WTC11 (cell line): Measurements from ENCODE around the gene PILRB. TPM values are rescaled to one million over a fixed set of nuclear protein-coding genes. Genes with fewer than 3 reads are reported as not detected.

Experiments
- ATAC-seq: fragments of 200-7000 bp; cut with Tn5 transposase; 2 replicates; pipeline ENCODE4 v1.10.0; 2021; ENCODE audit warnings: mild to moderate bottlenecking, moderate library complexity
- CTCF ChIA-PET: fragments of 300-600 bp; sonication (Branson Sonifier 250); formaldehyde crosslinking; loops from one replicate; lab custom pipeline; 2021; ENCODE audit warnings: antibody characterized with exemption; lab: Charles Lee
- POLR2A ChIA-PET: fragments of 350-600 bp; sonication (Branson Sonifier 250); formaldehyde crosslinking; loops from one replicate; lab custom pipeline; 2021; ENCODE audit warnings: antibody characterized with exemption; lab: Charles Lee
- DNase-seq: peaks from one replicate; pipeline ENCODE4 v3.0.0; 2021; ENCODE audit warnings: low spot score
- H3K27ac Mint-ChIP-seq: 2 replicates; pipeline ENCODE4 v1.8.0; 2021; ENCODE audit warnings: mixed read lengths
- H3K27me3 Mint-ChIP-seq: 2 replicates; pipeline ENCODE4 v1.8.0; 2021; ENCODE audit warnings: low read depth, mild to moderate bottlenecking, moderate library complexity, mixed read lengths
- H3K36me3 Mint-ChIP-seq: 2 replicates; pipeline ENCODE4 v1.8.0; 2021; ENCODE audit warnings: mixed read lengths
- H3K4me1 Mint-ChIP-seq: 2 replicates; pipeline ENCODE4 v1.8.0; 2022; ENCODE audit warnings: mixed read lengths
- H3K4me3 Mint-ChIP-seq: 2 replicates; pipeline ENCODE4 v1.8.0; 2021; ENCODE audit warnings: mild to moderate bottlenecking, moderate library complexity, mixed read lengths
- H3K9me3 Mint-ChIP-seq: 2 replicates; pipeline ENCODE4 v1.8.0; 2021; ENCODE audit warnings: mixed read lengths
- ATF2 ChIP-seq: sonication (generic); formaldehyde crosslinking; IDR thresholded peaks from 2 replicates; pipeline ENCODE4 v1.8.1; 2022; ENCODE audit warnings: low read depth, missing genetic modification reagents, borderline replicate concordance
- CREB1 ChIP-seq: sonication (generic); formaldehyde crosslinking; IDR thresholded peaks from 2 replicates; pipeline ENCODE4 v1.8.0; 2023; ENCODE audit warnings: mild to moderate bottlenecking, missing genetic modification reagents
- ESRRA ChIP-seq: sonication (generic); formaldehyde crosslinking; IDR thresholded peaks from 2 replicates; pipeline ENCODE4 v1.8.1; 2022; ENCODE audit warnings: mild to moderate bottlenecking, missing genetic modification reagents, borderline replicate concordance
- GABPB1 ChIP-seq: sonication (generic); formaldehyde crosslinking; IDR thresholded peaks from 2 replicates; pipeline ENCODE4 v1.8.1; 2023; ENCODE audit warnings: mild to moderate bottlenecking, missing genetic modification reagents
- GTF2I ChIP-seq: fragments of 250-450 bp; sonication (Bioruptor Pico); conservative IDR thresholded peaks from 2 replicates; pipeline ENCODE4 v1.4.0; 2021; ENCODE audit warnings: mild to moderate bottlenecking
- NR3C1 ChIP-seq: sonication (generic); formaldehyde crosslinking; conservative IDR thresholded peaks from 2 replicates; pipeline ENCODE4 v1.8.1; 2023; ENCODE audit warnings: low read depth, mild to moderate bottlenecking, missing genetic modification reagents
- SP1 ChIP-seq: sonication (generic); formaldehyde crosslinking; conservative IDR thresholded peaks from 2 replicates; pipeline ENCODE4 v1.8.1; 2022; ENCODE audit warnings: missing genetic modification reagents
- TEAD1 ChIP-seq: sonication (generic); formaldehyde crosslinking; IDR thresholded peaks from 2 replicates; pipeline ENCODE4 v1.8.0; 2022; ENCODE audit warnings: mild to moderate bottlenecking, missing genetic modification reagents
- ZNF121 ChIP-seq: sonication (generic); formaldehyde crosslinking; IDR thresholded peaks from 2 replicates; pipeline ENCODE4 v1.8.0; 2023; ENCODE audit warnings: missing genetic modification reagents
- ZNF138 ChIP-seq: sonication (generic); formaldehyde crosslinking; conservative IDR thresholded peaks from 2 replicates; pipeline ENCODE4 v1.8.1; 2022; ENCODE audit warnings: mild to moderate bottlenecking, moderate library complexity, missing genetic modification reagents
- ZNF281 ChIP-seq: sonication (generic); formaldehyde crosslinking; IDR thresholded peaks from 2 replicates; pipeline ENCODE4 v1.8.0; 2023; ENCODE audit warnings: mild to moderate bottlenecking, missing genetic modification reagents
- ZNF317 ChIP-seq: sonication (generic); formaldehyde crosslinking; IDR thresholded peaks from 2 replicates; pipeline ENCODE4 v1.8.1; 2023; ENCODE audit warnings: low read depth, mild to moderate bottlenecking, moderate library complexity, missing genetic modification reagents, borderline replicate concordance
- ZNF396 ChIP-seq: fragments of 250-450 bp; sonication (Bioruptor Pico); IDR thresholded peaks from 2 replicates; pipeline ENCODE4 v1.8.0; 2021; ENCODE audit warnings: mild to moderate bottlenecking, moderate library complexity, borderline replicate concordance
- ZNF532 ChIP-seq: fragments of 250-450 bp; sonication (Bioruptor Pico); IDR thresholded peaks from 2 replicates; pipeline ENCODE4 v1.9.0; 2021; ENCODE audit warnings: mild to moderate bottlenecking, borderline replicate concordance
- total RNA-seq: library from RNA; stranded (reverse); gene quantifications from 3 replicates; pipeline ENCODE4 v1.2.3, GENCODE V29; 2021
- TF ChIP-seq, protein P1 (sequence below): sonication (generic); formaldehyde crosslinking; IDR thresholded peaks from 2 replicates; pipeline ENCODE4 v1.8.0; 2023; ENCODE audit warnings: missing genetic modification reagents
- TF ChIP-seq, protein P2 (sequence below): sonication (generic); formaldehyde crosslinking; IDR thresholded peaks from 2 replicates; pipeline ENCODE4 v1.8.1; 2023; ENCODE audit warnings: mild to moderate bottlenecking, moderate library complexity, missing genetic modification reagents
- TF ChIP-seq, protein P3 (sequence below): sonication (generic); formaldehyde crosslinking; IDR thresholded peaks from 2 replicates; pipeline ENCODE4 v1.8.1; 2023; ENCODE audit warnings: mild to moderate bottlenecking, missing genetic modification reagents, borderline replicate concordance

The PILRB gene
- total RNA-seq, 1 experiment from 2014 or later = 30.7 TPM

DNA sequence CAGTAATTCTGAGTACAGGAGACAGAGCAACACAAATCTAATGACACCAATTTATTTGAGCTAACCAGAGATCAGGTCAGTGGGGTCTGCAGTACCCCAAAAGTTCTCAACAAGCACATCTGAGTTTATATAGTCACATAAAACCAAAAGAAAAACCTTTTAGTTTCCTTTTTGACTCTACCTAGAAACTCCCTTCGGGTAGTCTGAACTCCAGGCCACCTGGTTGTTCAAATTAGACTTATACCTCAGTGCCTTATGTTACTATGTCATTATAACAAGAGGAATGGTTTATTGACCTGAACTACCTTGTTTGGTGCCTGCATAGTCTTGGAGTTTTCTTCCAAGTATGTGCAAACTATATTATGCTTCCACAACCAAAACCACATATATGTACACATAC lies 56.0 kb downstream of the PILRB start:
- H3K4me3 Mint-ChIP-seq = no peak overlapping the region
- H3K4me1 Mint-ChIP-seq = no peaks in the 10 kb centered on the region
- POLR2A ChIA-PET = no interaction called here
- no peak overlapping the region for H3K27ac Mint-ChIP-seq
- no peaks in the 10 kb centered on the region for H3K9me3 Mint-ChIP-seq
- TF ChIP-seq ZNF281 = no peak
- TF ChIP-seq ATF2 (CRISPR knock-in tag) = no peak
- no peak for TF ChIP-seq ZNF138 (CRISPR knock-in tag)
- TF ChIP-seq, protein P1, sequence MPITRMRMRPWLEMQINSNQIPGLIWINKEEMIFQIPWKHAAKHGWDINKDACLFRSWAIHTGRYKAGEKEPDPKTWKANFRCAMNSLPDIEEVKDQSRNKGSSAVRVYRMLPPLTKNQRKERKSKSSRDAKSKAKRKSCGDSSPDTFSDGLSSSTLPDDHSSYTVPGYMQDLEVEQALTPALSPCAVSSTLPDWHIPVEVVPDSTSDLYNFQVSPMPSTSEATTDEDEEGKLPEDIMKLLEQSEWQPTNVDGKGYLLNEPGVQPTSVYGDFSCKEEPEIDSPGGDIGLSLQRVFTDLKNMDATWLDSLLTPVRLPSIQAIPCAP (CRISPR knock-in tag) = no peak
- no peak for TF ChIP-seq GTF2I (CRISPR knock-in tag)
- TF ChIP-seq ESRRA (CRISPR knock-in tag) = no peak
- no peak for TF ChIP-seq GABPB1 (CRISPR knock-in tag)
- TF ChIP-seq ZNF121 (CRISPR knock-in tag) = no peak
- no peak for TF ChIP-seq NR3C1 (CRISPR knock-in tag)
- TF ChIP-seq, protein P2, sequence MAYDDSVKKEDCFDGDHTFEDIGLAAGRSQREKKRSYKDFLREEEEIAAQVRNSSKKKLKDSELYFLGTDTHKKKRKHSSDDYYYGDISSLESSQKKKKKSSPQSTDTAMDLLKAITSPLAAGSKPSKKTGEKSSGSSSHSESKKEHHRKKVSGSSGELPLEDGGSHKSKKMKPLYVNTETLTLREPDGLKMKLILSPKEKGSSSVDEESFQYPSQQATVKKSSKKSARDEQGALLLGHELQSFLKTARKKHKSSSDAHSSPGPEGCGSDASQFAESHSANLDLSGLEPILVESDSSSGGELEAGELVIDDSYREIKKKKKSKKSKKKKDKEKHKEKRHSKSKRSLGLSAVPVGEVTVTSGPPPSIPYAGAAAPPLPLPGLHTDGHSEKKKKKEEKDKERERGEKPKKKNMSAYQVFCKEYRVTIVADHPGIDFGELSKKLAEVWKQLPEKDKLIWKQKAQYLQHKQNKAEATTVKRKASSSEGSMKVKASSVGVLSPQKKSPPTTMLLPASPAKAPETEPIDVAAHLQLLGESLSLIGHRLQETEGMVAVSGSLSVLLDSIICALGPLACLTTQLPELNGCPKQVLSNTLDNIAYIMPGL = no peak
- no peak for TF ChIP-seq ZNF532
- no peak for TF ChIP-seq TEAD1 (CRISPR knock-in tag)
- TF ChIP-seq, protein P3, sequence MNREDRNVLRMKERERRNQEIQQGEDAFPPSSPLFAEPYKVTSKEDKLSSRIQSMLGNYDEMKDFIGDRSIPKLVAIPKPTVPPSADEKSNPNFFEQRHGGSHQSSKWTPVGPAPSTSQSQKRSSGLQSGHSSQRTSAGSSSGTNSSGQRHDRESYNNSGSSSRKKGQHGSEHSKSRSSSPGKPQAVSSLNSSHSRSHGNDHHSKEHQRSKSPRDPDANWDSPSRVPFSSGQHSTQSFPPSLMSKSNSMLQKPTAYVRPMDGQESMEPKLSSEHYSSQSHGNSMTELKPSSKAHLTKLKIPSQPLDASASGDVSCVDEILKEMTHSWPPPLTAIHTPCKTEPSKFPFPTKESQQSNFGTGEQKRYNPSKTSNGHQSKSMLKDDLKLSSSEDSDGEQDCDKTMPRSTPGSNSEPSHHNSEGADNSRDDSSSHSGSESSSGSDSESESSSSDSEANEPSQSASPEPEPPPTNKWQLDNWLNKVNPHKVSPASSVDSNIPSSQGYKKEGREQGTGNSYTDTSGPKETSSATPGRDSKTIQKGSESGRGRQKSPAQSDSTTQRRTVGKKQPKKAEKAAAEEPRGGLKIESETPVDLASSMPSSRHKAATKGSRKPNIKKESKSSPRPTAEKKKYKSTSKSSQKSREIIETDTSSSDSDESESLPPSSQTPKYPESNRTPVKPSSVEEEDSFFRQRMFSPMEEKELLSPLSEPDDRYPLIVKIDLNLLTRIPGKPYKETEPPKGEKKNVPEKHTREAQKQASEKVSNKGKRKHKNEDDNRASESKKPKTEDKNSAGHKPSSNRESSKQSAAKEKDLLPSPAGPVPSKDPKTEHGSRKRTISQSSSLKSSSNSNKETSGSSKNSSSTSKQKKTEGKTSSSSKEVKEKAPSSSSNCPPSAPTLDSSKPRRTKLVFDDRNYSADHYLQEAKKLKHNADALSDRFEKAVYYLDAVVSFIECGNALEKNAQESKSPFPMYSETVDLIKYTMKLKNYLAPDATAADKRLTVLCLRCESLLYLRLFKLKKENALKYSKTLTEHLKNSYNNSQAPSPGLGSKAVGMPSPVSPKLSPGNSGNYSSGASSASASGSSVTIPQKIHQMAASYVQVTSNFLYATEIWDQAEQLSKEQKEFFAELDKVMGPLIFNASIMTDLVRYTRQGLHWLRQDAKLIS (CRISPR knock-in tag) = no peak
- no peak for TF ChIP-seq SP1 (CRISPR knock-in tag)
- no peak for TF ChIP-seq ZNF396
- no peak for TF ChIP-seq ZNF317 (CRISPR knock-in tag)
- no peak for TF ChIP-seq CREB1 (CRISPR knock-in tag)
- ATAC-seq (no peak), DNase-seq (no peak)
- CTCF ChIA-PET = no interaction called here
- H3K27me3 Mint-ChIP-seq = peaks cover 8% of the 10 kb centered on the region
- H3K36me3 Mint-ChIP-seq = no peaks in the 10 kb centered on the region
